ENCODE data around the gene FNBP1L.

FNBP1L gene

DNA sequence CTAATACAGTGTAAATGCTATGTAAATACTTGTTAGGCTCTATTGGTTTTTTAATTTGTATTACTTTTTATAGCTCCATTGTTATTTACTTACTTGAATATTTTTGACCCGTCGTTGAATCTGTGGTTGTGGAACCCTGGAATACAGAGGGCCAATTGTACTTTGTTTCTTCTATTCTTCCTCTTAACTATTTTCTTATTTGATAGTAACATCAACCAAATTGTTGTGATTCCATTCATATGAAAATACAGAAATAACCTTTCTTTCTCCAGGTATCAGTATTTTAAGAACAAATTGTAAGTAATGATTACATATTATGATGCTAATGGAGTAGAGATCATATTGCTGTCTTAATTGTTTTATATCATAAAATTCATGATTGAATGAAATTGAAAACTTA is 73.7 kb downstream of the FNBP1L start:
- TF ChIP-seq CTCF (IDR thresholded peaks at IDR 0.05; ENCODE audit: insufficient read depth, low read depth, low read length, missing control alignments): no peak
- no peak for DNase-seq (ENCODE audit: low read depth)
- H3K4me3 ChIP-seq (ENCODE audit: low read depth, low read length): no peak overlapping the region

GRCh38 chr1:93522721-93523120 is 74.8 kb downstream of the FNBP1L start:
- H3K4me3 ChIP-seq (ENCODE audit: low read depth, low read length): no peak overlapping the region
- TF ChIP-seq CTCF (IDR thresholded peaks at IDR 0.05; ENCODE audit: insufficient read depth, low read depth, low read length, missing control alignments): no peak
- no peak for DNase-seq (ENCODE audit: low read depth)

DNA sequence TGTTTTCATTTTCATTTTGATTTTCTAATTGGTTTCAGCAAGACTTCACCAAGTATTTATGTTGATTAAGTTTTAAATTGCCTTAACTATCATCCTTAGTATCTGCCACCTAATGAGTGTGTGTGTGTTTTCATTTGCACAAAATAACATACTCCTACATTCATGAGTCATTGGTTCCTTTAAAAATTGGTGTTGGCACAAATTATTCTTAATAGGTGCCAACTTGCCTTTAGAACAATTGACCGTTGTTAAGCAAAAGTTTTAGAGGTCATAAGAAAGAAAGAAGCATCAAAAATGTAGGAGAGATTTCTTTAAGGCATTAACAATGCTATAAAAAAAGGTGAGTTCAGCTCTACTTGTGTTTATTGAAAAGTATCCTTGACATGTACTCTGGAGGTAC is 77.5 kb downstream of the FNBP1L start:
- no peak overlapping the region for H3K4me3 ChIP-seq (ENCODE audit: low read depth, low read length)
- DNase-seq (ENCODE audit: low read depth): no peak
- no peak for TF ChIP-seq CTCF (IDR thresholded peaks at IDR 0.05; ENCODE audit: insufficient read depth, low read depth, low read length, missing control alignments)

DNA sequence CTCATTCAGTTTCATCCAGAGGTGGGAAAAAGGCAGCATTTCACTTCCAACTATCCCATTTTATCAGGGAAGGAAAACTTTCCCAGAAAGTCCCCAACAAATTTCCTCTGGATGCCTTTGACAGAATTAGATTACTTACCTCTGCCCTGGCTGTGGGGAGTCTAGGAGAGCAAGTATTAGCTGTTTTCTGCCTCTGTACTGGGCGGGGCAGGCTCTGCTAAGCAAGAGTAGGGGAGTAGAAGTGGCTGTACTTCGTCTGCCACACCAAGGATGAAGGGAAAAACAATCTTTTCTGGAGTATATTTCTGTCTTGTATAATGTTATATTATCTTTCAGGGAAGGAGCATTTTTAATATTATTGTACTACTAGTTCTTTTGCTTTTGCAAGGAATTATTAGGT is 78.5 kb downstream of the FNBP1L start:
- DNase-seq (ENCODE audit: low read depth): no peak
- no peak for TF ChIP-seq CTCF (IDR thresholded peaks at IDR 0.05; ENCODE audit: insufficient read depth, low read depth, low read length, missing control alignments)
- no peak overlapping the region for H3K4me3 ChIP-seq (ENCODE audit: low read depth, low read length)

DNA sequence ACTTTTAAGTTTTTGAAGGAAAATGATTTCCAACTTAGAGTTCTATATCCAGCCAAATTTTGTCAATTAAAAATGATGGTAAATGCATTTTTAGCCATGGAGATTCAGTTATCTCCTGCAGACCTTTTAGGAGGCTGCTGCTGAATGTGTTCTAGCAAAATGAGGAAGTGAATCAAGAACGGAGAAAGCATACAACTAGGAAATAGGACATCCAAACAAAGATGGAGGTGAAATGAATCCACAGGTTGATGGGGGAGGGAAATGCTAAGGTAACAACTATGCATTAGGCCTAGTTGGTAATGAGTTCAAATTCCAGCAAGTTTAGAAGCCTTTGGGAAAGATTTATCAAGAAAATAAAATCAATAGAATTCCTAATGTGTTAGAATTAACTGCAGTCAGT is 80.5 kb downstream of the FNBP1L start:
- DNase-seq (ENCODE audit: low read depth): no peak
- no peak for TF ChIP-seq CTCF (IDR thresholded peaks at IDR 0.05; ENCODE audit: insufficient read depth, low read depth, low read length, missing control alignments)
- H3K4me3 ChIP-seq (ENCODE audit: low read depth, low read length): no peak overlapping the region

DNA sequence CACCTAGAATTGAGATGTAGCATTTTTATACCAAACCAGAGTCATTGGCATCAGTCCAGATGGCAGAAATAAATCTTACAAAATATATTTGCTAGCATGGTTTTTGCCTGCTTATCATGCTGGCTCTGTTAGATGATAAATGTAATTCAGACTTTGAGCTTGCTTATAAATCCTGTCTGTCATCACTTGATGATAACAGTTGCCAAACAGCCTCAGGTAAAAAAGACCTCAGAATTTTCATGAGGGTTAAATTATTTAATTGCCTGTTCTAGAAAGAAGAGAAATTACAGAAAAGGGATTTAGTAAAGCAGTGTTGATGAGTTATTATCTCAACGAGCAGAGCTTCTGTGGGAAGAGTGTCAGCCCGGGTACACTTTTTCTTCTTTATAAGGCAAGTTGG is 83.3 kb downstream of the FNBP1L start:
- no peak for DNase-seq (ENCODE audit: low read depth)
- no peak for TF ChIP-seq CTCF (IDR thresholded peaks at IDR 0.05; ENCODE audit: insufficient read depth, low read depth, low read length, missing control alignments)
- no peak overlapping the region for H3K4me3 ChIP-seq (ENCODE audit: low read depth, low read length)

DNA sequence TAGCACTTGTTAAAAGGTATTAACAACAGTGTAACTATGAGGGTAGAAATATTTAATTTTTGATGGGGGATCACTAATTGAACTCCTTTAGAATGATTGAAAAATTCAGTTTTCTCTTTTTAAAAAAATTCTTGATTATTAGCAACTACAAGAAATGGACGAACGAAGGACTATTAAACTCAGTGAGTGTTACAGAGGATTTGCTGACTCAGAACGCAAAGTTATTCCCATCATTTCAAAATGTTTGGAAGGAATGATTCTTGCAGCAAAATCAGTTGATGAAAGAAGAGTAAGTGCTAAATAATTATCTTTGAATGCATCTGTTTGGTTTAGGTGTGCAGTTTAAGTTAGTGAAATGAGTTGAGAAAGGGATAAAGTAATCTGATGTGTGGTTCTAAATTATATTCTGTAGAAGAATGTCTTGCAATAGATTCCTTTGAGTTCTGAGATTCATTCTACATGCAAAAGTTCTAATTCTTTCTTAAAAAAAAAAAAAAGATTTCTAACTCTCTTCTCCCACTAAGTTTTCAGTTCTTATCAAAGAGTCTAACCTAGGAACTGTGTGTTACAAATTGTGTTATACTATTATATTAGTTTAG is 85.0 kb downstream of the FNBP1L start:
- no peak for DNase-seq (ENCODE audit: low read depth)
- TF ChIP-seq CTCF (IDR thresholded peaks at IDR 0.05; ENCODE audit: insufficient read depth, low read depth, low read length, missing control alignments): no peak
- no peak overlapping the region for H3K4me3 ChIP-seq (ENCODE audit: low read depth, low read length)
